ENCODE measurements around the gene CDKN1B. TPM values are rescaled to one million over a fixed set of nuclear protein-coding genes. Genes with fewer than 3 reads are reported as not detected.

CDKN1B gene
- total RNA-seq (2021; ENCODE audit: unreplicated experiment) (25.9 TPM), Bru-seq, nascent RNA (percentile 97 among the genes with signal in this experiment), BruChase-seq, experiment 1, labeled RNA remaining after a 2-hour chase (percentile 96 among the genes with signal in this experiment), BruChase-seq, experiment 2, labeled RNA remaining after a 6-hour chase (percentile 71 among the genes with signal in this experiment)
- polyA plus RNA-seq (2012; ENCODE audit: insufficient read length), result 34.2 TPM
- long read RNA-seq, partial matches to known transcripts, result 1 of 4 reads
- long read RNA-seq, other reads (novel, unspliced or antisense), result 2 of 4 reads

- in situ Hi-C loops (cut with HindIII; ENCODE audit: low pct_unique_long_range_greater_than_20kb, low sequenced_read_pairs), result no loop called here
- Histone ChIP-seq H3K9me3 (ENCODE audit: control insufficient read depth, insufficient read depth, low read depth, low read length) (no peaks in the 10 kb centered on the region), H3K4me1 (ENCODE audit: control insufficient read depth, insufficient read depth, low read length) (peaks cover 35% of the 10 kb centered on the region), H3K27me3 (ENCODE audit: control insufficient read depth, insufficient read depth, low read length) (no peaks in the 10 kb centered on the region), H3K4me3 (ENCODE audit: low read depth in 2 of 2, low read length in 2 of 2) (peak within 1 kb of the TSS; percentile 72 to 93), H3K27ac (ENCODE audit: low read length) (peak within 1 kb of the TSS; percentile 99), H3K36me3 (ENCODE audit: control insufficient read depth, insufficient read depth, low read length) (peaks cover 8% of the 10 kb centered on the region)
- DNase-seq (ENCODE audit: low read depth, low spot score), result no peak
- POLR2A ChIA-PET, result interaction anchor here (0.6 kb wide), 1 partner anchor 200 kb away, joined by 11 read pairs; no protein-coding TSS in a partner anchor
- intact Hi-C loops (cut with micrococcal nuclease; ENCODE audit: unreplicated experiment), result no loop called here
- CTCF ChIA-PET, result interaction anchor here (0.5 kb wide), 1 partner anchor 16 kb away, joined by 3 read pairs; no protein-coding TSS in a partner anchor
- no peak; the same call in 1 of the 2 replicates for TF ChIP-seq TCF7L2 (IDR thresholded peaks at IDR 0.05; ENCODE audit: low read depth, low read length)
- TF ChIP-seq CTCF (IDR thresholded peaks at IDR 0.05), result no peak
- TF ChIP-seq POLR2AphosphoS5 (IDR thresholded peaks at IDR 0.05; ENCODE audit: low read depth, low read length), result peak; percentile 33; the same call in 1 of the 2 replicates
- peak; percentile 38; the same call in 1 of the 2 replicates for TF ChIP-seq SIN3A (IDR thresholded peaks at IDR 0.05; ENCODE audit: borderline replicate concordance, insufficient read depth, low read depth, low read length)
- 0 out of 4 replicates have a peak, but pooled peaks of 1 of the 2 experiments have one; percentile 12 for TF ChIP-seq REST (IDR thresholded peaks at IDR 0.05; ENCODE audit: insufficient read depth in 1 of 2, low read depth in 2 of 2, low read length in 1 of 2)
- BruUV-seq (replicated peaks), result no TSS peak
- ATAC-seq, result peak; percentile 86
These were observed at the start of gene CDKN1B for GRCh38 chr12:12716793-12717585. Gene CDKN1B (plus strand): TSS chr12:12717368. CDS start chr12:12717840, 472 bp downstream.

- no peaks in the 10 kb centered on the region for H3K9me3 ChIP-seq (ENCODE audit: control insufficient read depth, insufficient read depth, low read depth, low read length)
- BruUV-seq (replicated peaks), result no TSS peak
- no peaks in the 10 kb centered on the region for H3K27me3 ChIP-seq (ENCODE audit: control insufficient read depth, insufficient read depth, low read length)
- intact Hi-C loops (cut with micrococcal nuclease; ENCODE audit: unreplicated experiment) (no loop called here), in situ Hi-C loops (cut with HindIII; ENCODE audit: low pct_unique_long_range_greater_than_20kb, low sequenced_read_pairs) (no loop called here)
- H3K27ac ChIP-seq (ENCODE audit: low read length), result no peak overlapping the region
- peaks cover under 1% of the 10 kb centered on the region for H3K4me1 ChIP-seq (ENCODE audit: control insufficient read depth, insufficient read depth, low read length)
- DNase-seq (ENCODE audit: low read depth, low spot score) (no peak), ATAC-seq (no peak)
- ChIA-PET CTCF (no interaction called here), POLR2A (no interaction called here)
- H3K4me3 ChIP-seq (ENCODE audit: low read depth in 2 of 2, low read length in 2 of 2), result no peak overlapping the region
- TF ChIP-seq REST (IDR thresholded peaks at IDR 0.05; ENCODE audit: insufficient read depth in 1 of 2, low read depth in 2 of 2, low read length in 1 of 2) (no peak), POLR2AphosphoS5 (IDR thresholded peaks at IDR 0.05; ENCODE audit: low read depth, low read length) (no peak), SIN3A (IDR thresholded peaks at IDR 0.05; ENCODE audit: borderline replicate concordance, insufficient read depth, low read depth, low read length) (no peak), CTCF (IDR thresholded peaks at IDR 0.05) (no peak), TCF7L2 (IDR thresholded peaks at IDR 0.05; ENCODE audit: low read depth, low read length) (no peak)
- no peaks in the 10 kb centered on the region for H3K36me3 ChIP-seq (ENCODE audit: control insufficient read depth, insufficient read depth, low read length)
These were observed 49.2 kb upstream of the CDKN1B start for GRCh38 chr12:12668005-12668404.
